Amygdala (tissue), 56 donors: ENCODE data around the gene TUBA1B.
"Not testable (repeated sequence)": the region's sequence is repeated elsewhere in the genome, so short reads cannot be mapped to it uniquely, and the experiment has no call there.

Source experiments
- DNase-seq, 56 donors: peaks; one replicate each; lab custom pipeline; 2025; lab: John Stamatoyannopoulos, UW

The TUBA1B gene

GRCh38 chr12:49131051-49131893 lies at the start of gene TUBA1B:
TSS of gene TUBA1B (minus strand) at chr12:49131395. CDS start at chr12:49131300, 95 bp downstream.
- peak in 55 of 56 donors; percentile 39 to 95 (median 85) for DNase-seq

GRCh38 chr12:49174218-49174617 lies 43.0 kb upstream of the TUBA1B start:
- no peak for DNase-seq

DNA sequence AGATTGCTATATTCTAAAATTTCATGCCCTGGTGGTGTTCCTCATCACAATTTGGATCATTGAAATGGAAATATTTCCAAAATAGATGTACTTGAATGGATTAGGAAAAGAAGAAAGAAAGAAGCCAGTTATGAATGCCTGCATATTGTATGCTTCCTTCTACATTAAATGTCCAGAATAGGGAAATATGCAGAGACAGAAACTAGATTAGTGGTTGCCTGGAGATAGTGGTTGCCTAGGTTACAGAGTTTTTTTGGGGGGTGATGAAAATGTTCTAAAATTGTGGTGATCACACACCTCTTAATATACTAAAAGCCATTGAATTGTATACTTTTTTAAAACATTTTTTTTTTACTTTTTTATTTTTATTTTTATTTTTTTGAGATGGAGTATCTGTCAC lies 39.7 kb upstream of the TUBA1B start:
- DNase-seq: peak in 1 of 56 donors; percentile 3

- no peak for DNase-seq
These were observed 33.9 kb upstream of the TUBA1B start for GRCh38 chr12:49165114-49165513.

DNA sequence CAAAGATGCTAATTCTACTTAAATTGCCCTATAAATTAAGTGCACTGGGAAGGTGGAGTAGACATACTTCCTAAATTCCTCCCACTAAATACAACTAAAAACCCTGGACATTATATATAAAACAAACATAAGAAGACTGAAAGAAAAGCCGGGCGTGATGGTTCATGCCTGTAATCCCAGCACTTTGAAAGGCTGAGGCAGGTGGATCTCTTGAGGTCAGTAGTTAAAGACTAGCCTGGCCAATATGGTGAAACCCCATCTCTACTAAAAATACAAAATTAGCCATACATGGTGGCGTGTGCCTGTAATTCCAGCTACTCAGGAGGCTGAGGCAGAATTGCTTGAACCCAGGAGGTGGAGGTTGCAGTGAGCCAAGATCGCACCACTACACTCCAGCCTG lies 30.7 kb upstream of the TUBA1B start:
- not testable (repeated sequence) for DNase-seq

- no peak for DNase-seq
These were observed 30.0 kb upstream of the TUBA1B start for GRCh38 chr12:49161092-49161795.

DNA sequence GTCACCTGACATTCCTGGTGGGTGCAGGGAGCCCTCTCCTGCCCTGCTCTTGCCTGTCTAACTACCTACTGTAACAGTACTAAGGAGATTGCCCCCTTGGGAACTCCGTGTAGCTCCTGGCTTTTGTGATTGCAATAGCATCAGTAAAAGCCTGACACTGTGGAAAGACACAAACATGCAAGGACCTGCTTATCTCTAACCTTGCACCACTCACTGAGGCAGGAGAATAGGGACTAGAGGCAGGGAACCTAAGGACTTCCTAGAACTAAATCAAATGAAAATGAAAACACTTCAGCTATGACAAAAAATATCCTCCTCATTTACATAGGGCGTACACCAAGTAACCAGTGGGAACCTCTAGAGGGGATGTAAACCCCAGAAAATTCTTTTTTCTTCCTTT lies 29.2 kb upstream of the TUBA1B start:
- no peak for DNase-seq

DNA sequence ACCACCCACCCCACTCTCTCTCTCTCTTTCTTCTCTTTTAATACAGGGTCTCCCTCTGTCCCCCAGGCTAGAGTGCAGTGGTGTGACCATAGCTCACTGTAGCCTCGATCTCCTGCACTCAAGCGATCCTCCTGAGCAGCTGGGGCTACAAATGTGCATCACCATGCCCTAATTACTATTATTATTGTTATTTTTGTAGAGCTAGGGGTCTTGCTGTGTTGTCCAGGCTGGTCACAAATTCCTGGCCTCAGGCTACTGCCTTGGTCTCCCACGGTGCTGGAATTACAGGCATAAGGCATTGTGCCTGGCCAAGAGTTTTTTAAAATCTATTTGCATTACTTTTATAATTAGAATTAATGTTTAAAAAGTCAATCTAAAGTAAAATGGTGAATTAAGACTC lies 23.0 kb upstream of the TUBA1B start:
- DNase-seq: no peak

- no peak for DNase-seq
These were observed 16.2 kb upstream of the TUBA1B start for GRCh38 chr12:49147384-49147783.

- no peak for DNase-seq
These were observed 15.2 kb upstream of the TUBA1B start for GRCh38 chr12:49146406-49146805.

- DNase-seq: no peak
These were observed 13.2 kb upstream of the TUBA1B start for GRCh38 chr12:49144384-49144783.

- no peak for DNase-seq
These were observed 7.8 kb upstream of the TUBA1B start for GRCh38 chr12:49138999-49139398.

DNA sequence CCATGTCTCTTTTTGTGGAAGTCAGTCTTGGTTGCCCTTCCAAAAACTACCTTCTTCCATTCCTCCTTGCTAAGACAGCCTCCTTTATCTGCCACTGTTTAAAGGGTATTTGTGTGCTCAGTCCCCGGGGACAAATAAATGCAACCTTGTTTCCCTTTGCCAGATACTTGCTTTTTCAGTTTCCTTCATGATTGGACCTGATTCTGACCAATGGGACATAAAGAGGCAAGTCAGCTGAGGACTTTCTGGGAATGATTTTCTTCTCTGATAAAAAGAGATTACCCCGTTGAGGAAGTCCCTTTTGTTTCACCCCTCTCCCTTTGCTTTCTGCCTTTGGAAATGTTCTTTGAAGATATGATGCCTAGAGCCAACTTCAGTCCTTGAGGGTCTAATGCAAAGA lies 7.4 kb upstream of the TUBA1B start:
- no peak for DNase-seq

- no peak for DNase-seq
These were observed 6.3 kb upstream of the TUBA1B start for GRCh38 chr12:49137476-49137875.

GRCh38 chr12:49136997-49137396 lies 5.8 kb upstream of the TUBA1B start:
- not testable (repeated sequence) for DNase-seq

GRCh38 chr12:49133590-49133989 lies 2.4 kb upstream of the TUBA1B start:
- DNase-seq: no peak

- DNase-seq: peak in 1 of 56 donors; percentile 1
These were observed 1.8 kb upstream of the TUBA1B start for GRCh38 chr12:49133014-49133413.

GRCh38 chr12:49131894-49132461 lies 783 bp upstream of the TUBA1B start:
- DNase-seq: peak in 5 of 56 donors; percentile 1 to 13 (median 5)

GRCh38 chr12:49130151-49131050 lies 794 bp downstream of the TUBA1B start:
- DNase-seq: peak in 55 of 56 donors; percentile 47 to 94 (median 84)
